HEK293T (cell line): ENCODE data around the gene PXMP4.

Source experiments
- BHLHE40 ChIP-seq: fragments of 450-650 bp; IDR thresholded peaks from 2 replicates; pipeline ENCODE4 v1.6.1; 2016; ENCODE audit warnings: mild to moderate bottlenecking, moderate library complexity, borderline replicate concordance
- CTBP1 ChIP-seq: fragments of 450-650 bp; IDR thresholded peaks from 2 replicates; pipeline ENCODE4 v1.6.1; 2016; ENCODE audit warnings: borderline replicate concordance
- ELF4 ChIP-seq: fragments of 450-650 bp; IDR thresholded peaks from 2 replicates; pipeline ENCODE4 v1.6.1; 2017; ENCODE audit warnings: antibody characterized with exemption
- HDGF ChIP-seq: fragments of 450-650 bp; IDR thresholded peaks from 2 replicates; pipeline ENCODE4 v1.6.1; 2017; ENCODE audit warnings: antibody characterized with exemption, borderline replicate concordance
- L3MBTL2 ChIP-seq: fragments of 450-650 bp; conservative IDR thresholded peaks from 2 replicates; pipeline ENCODE4 v1.6.1; 2016; ENCODE audit warnings: mild to moderate bottlenecking
- LEF1 ChIP-seq: fragments of 450-650 bp; IDR thresholded peaks from 2 replicates; pipeline ENCODE4 v1.6.1; 2017; ENCODE audit warnings: mild to moderate bottlenecking, borderline replicate concordance
- NFRKB ChIP-seq: fragments of 450-650 bp; IDR thresholded peaks from 2 replicates; pipeline ENCODE4 v1.6.1; 2016; ENCODE audit warnings: mild to moderate bottlenecking, moderate library complexity
- SP1 ChIP-seq: fragments of 450-650 bp; IDR thresholded peaks from 2 replicates; pipeline ENCODE4 v1.6.1; 2017
- SUZ12 ChIP-seq: fragments of 450-650 bp; IDR thresholded peaks from 2 replicates; pipeline ENCODE4 v1.6.1; 2016; ENCODE audit warnings: mild to moderate bottlenecking
- TARDBP ChIP-seq: fragments of 450-650 bp; IDR thresholded peaks from 2 replicates; pipeline ENCODE4 v1.6.1; 2016
- ZNF384 ChIP-seq: fragments of 450-650 bp; IDR thresholded peaks from 2 replicates; pipeline ENCODE4 v1.6.1; 2016

- TF ChIP-seq LEF1 (no peak), L3MBTL2 (no peak), NFRKB (no peak), SUZ12 (no peak), HDGF (no peak), CTBP1 (no peak), ZNF384 (no peak), ELF4 (no peak), BHLHE40 (no peak), TARDBP (no peak), SP1 (no peak)
Observed at GRCh38 chr20:33666293-33667244, 53.5 kb downstream of the PXMP4 start, which contains the start of gene ACTL10.
